Kidney (tissue), 14 donors: ENCODE measurements around the gene USH2A. TPM values are rescaled to one million over a fixed set of nuclear protein-coding genes. Genes with fewer than 3 reads are reported as not detected.

ENCODE experiments used
- DNase-seq, 5 donors: peaks; one replicate each; pipeline ENCODE4 v3.0.0-alpha.2; 2013 to 2020
- FAIRE-seq: peaks from 2 replicates; lab custom pipeline; 2012; peaks lifted over from hg19 to GRCh38; lab: Jason Lieb, UNC
- H3K27ac ChIP-seq, 2 donors: one replicate each; pipeline ENCODE4 v1.7.0; 2013; ENCODE audit warnings: low read depth in 2 of 2, low read length in 2 of 2, inconsistent platforms in 1 of 2
- H3K27me3 ChIP-seq: one replicate; pipeline ENCODE4 v1.7.1; 2013; ENCODE audit warnings: low read length, inconsistent platforms; ENCODE audit not compliant: control insufficient read depth, insufficient read depth
- H3K36me3 ChIP-seq, 3 donors: one replicate each; pipeline versions ENCODE4 v1.7.0 to v1.7.1; 2013; ENCODE audit warnings: low read length in 3 of 3, control low read depth in 1 of 3, inconsistent platforms in 1 of 3; ENCODE audit not compliant: insufficient read depth in 3 of 3, control insufficient read depth in 2 of 3
- H3K4me1 ChIP-seq, 3 donors: one replicate each; pipeline versions ENCODE4 v1.7.0 to v1.7.1; 2013; ENCODE audit warnings: low read length in 3 of 3, inconsistent platforms in 1 of 3, low read depth in 1 of 3; ENCODE audit not compliant: control insufficient read depth in 2 of 3, insufficient read depth in 2 of 3
- H3K4me3 ChIP-seq, 3 donors: one replicate each; pipeline versions ENCODE4 v1.7.0 to v1.8.1; 2013; ENCODE audit warnings: low read length in 3 of 3, control low read depth in 1 of 3, inconsistent platforms in 1 of 3
- H3K9ac ChIP-seq, 3 donors: one replicate each; pipeline versions ENCODE4 v1.7.0 to v1.7.1; 2013; ENCODE audit warnings: low read length in 3 of 3, control low read depth in 1 of 3, inconsistent platforms in 1 of 3
- H3K9me3 ChIP-seq, 3 donors: one replicate each; pipeline versions ENCODE4 v1.7.0 to v1.7.1; 2013; ENCODE audit warnings: low read length in 3 of 3, control low read depth in 1 of 3, inconsistent platforms in 1 of 3; ENCODE audit not compliant: control insufficient read depth in 2 of 3, insufficient read depth in 1 of 3
- CTCF ChIP-seq: IDR thresholded peaks from 3 replicates; pipeline ENCODE4 v1.5.1; 2012; ENCODE audit warnings: mild to moderate bottlenecking, moderate library complexity, borderline replicate concordance; ENCODE audit not compliant: insufficient read depth; ENCODE audit errors: extremely low read depth
- intact Hi-C: fragments of 100-400 bp; cut with DNase I; formaldehyde crosslinking; loops from one replicate; pipeline ENCODE4 v1.11.1; 2022
- polyA plus RNA-seq: library from polyadenylated mRNA; stranded (reverse); fragments of 350-450 nt; fragmentation: Illumina TruSeq; extraction: RNeasy Lipid Tissue Mini Kit (QIAGEN cat#74804); gene quantifications from one replicate; pipeline ENCODE4 v1.2.3, GENCODE V29; 2014; ENCODE audit warnings: low read depth, low replicate concordance; ENCODE audit not compliant: insufficient read depth
- total RNA-seq: library from RNA; stranded (reverse); fragmentation: NEBNext Ultra II Directional; extraction: Animal tissue kit (Norgen Biotek cat#: 25700); gene quantifications from one replicate; pipeline ENCODE4 v1.2.1, GENCODE V29; 2021
- donor health status: control.
- donor health status: control.
- donor health status: control.
- donor health status: control.
- donor health status: control.
- donor health status: DM: yes; HTN: yes; CAD: no.
- donor health status: Normal renal cell carcinoma (clear cell type).

Gene USH2A
- total and polyA plus RNA-seq, 2 donors from 2014 or later: 0.06 TPM; not detected in 1

- DNase-seq: no peak
- TF ChIP-seq CTCF: no peak
- Histone ChIP-seq H3K4me3 (no peak overlapping the region), H3K36me3 (no peaks in the 10 kb centered on the region), H3K27ac (no peak overlapping the region), H3K4me1 (no peaks in the 10 kb centered on the region), H3K27me3 (no peaks in the 10 kb centered on the region), H3K9me3 (no peaks in the 10 kb centered on the region), H3K9ac (no peak overlapping the region)
- FAIRE-seq: no peak
- intact Hi-C loops: no loop called here
These were observed 451.3 kb downstream of the USH2A start for GRCh38 chr1:215971793-215972441.

- Histone ChIP-seq H3K27me3 (no peaks in the 10 kb centered on the region), H3K4me1 (no peaks in the 10 kb centered on the region), H3K9me3 (no peaks in the 10 kb centered on the region), H3K9ac (no peak overlapping the region), H3K27ac (no peak overlapping the region), H3K36me3 (no peaks in the 10 kb centered on the region), H3K4me3 (no peak overlapping the region)
- DNase-seq (no peak), FAIRE-seq (no peak)
- intact Hi-C loops: no loop called here
- no peak for TF ChIP-seq CTCF
These were observed 452.8 kb downstream of the USH2A start for GRCh38 chr1:215970406-215970805.

- Histone ChIP-seq H3K9ac (no peak overlapping the region), H3K36me3 (no peaks in the 10 kb centered on the region), H3K27me3 (no peaks in the 10 kb centered on the region), H3K9me3 (no peaks in the 10 kb centered on the region), H3K4me3 (no peak overlapping the region), H3K27ac (no peak overlapping the region), H3K4me1 (no peaks in the 10 kb centered on the region)
- intact Hi-C loops: no loop called here
- FAIRE-seq (no peak), DNase-seq (no peak)
- no peak for TF ChIP-seq CTCF
These were observed 459.6 kb downstream of the USH2A start for GRCh38 chr1:215963621-215964020.

GRCh38 chr1:215963040-215963439 lies 460.2 kb downstream of the USH2A start:
- Histone ChIP-seq H3K27ac (no peak overlapping the region), H3K9me3 (no peaks in the 10 kb centered on the region), H3K4me1 (no peaks in the 10 kb centered on the region), H3K36me3 (no peaks in the 10 kb centered on the region), H3K27me3 (no peaks in the 10 kb centered on the region), H3K9ac (no peak overlapping the region), H3K4me3 (no peak overlapping the region)
- DNase-seq (no peak), FAIRE-seq (no peak)
- TF ChIP-seq CTCF: no peak
- intact Hi-C loops: no loop called here
